Keratinocyte (primary cell): ENCODE data around the gene EFCAB6.

ENCODE experiments used
- EZH2 ChIP-seq: IDR thresholded peaks from one replicate; pipeline ENCODE4 v1.6.1; 2012; ENCODE audit warnings: inconsistent platforms, mild to moderate bottlenecking, low read length, moderate library complexity
- TF ChIP-seq, protein P1 (sequence below), 3 experiments: IDR thresholded peaks in 1 of 3; conservative IDR thresholded peaks in 1 of 3; optimal IDR thresholded peaks in 1 of 3; 2 replicates in 2 of 3; 3 replicates in 1 of 3; pipeline versions ENCODE3 to v1.5.1; 2011; ENCODE audit warnings: low read length in 3 of 3, mild to moderate bottlenecking in 3 of 3, moderate library complexity in 2 of 3, control low read depth in 1 of 3, inconsistent platforms in 1 of 3; ENCODE audit not compliant: insufficient read depth in 2 of 3; ENCODE audit errors: extremely low read depth in 1 of 3

GRCh38 chr22:43854121-43854785, 42.1 kb upstream of the EFCAB6 start:
- TF ChIP-seq, protein P1, sequence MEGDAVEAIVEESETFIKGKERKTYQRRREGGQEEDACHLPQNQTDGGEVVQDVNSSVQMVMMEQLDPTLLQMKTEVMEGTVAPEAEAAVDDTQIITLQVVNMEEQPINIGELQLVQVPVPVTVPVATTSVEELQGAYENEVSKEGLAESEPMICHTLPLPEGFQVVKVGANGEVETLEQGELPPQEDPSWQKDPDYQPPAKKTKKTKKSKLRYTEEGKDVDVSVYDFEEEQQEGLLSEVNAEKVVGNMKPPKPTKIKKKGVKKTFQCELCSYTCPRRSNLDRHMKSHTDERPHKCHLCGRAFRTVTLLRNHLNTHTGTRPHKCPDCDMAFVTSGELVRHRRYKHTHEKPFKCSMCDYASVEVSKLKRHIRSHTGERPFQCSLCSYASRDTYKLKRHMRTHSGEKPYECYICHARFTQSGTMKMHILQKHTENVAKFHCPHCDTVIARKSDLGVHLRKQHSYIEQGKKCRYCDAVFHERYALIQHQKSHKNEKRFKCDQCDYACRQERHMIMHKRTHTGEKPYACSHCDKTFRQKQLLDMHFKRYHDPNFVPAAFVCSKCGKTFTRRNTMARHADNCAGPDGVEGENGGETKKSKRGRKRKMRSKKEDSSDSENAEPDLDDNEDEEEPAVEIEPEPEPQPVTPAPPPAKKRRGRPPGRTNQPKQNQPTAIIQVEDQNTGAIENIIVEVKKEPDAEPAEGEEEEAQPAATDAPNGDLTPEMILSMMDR (optimal IDR thresholded peaks at IDR 0.05 in 1 of 3, IDR thresholded peaks at IDR 0.05 in 1 of 3, conservative IDR thresholded peaks at IDR 0.05 in 1 of 3; ENCODE audit: extremely low read depth in 1 of 3, insufficient read depth in 2 of 3, low read length in 3 of 3) = no peak
- no peak for TF ChIP-seq EZH2
